ENCODE data around the gene LPCAT1. TPM values are rescaled to one million over a fixed set of nuclear protein-coding genes. Genes with fewer than 3 reads are reported as not detected.

Gene LPCAT1
- total and polyA plus RNA-seq, 2 of the 4 experiments (the other 2 are of a cell fraction): 17.7 to 33.6 TPM

GRCh38 chr5:1461396-1461795, 62.4 kb downstream of the LPCAT1 start:
- no peaks in the 10 kb centered on the region for H3K27me3 ChIP-seq (ENCODE audit: control insufficient read depth, insufficient read depth, low read length)
- peaks cover 13% of the 10 kb centered on the region for H3K9me3 ChIP-seq (ENCODE audit: control insufficient read depth, insufficient read depth, low read length)
- no peak overlapping the region for H4K5ac ChIP-seq (ENCODE audit: low read depth, low read length)
- H4K8ac ChIP-seq (ENCODE audit: low read depth in 2 of 2, low read length in 2 of 2): no peak overlapping the region
- CTCF ChIA-PET: no interaction called here
- H3K9ac ChIP-seq (ENCODE audit: low read depth, low read length): no peak overlapping the region
- H3K9me1 ChIP-seq (ENCODE audit: insufficient read depth, low read length): peaks cover 8% of the 10 kb centered on the region
- no peak overlapping the region for H3K18ac ChIP-seq (ENCODE audit: low read depth, low read length)
- no peak overlapping the region for H3K14ac ChIP-seq (replicated peaks; ENCODE audit: low read depth, low read length)
- H3K23ac ChIP-seq (ENCODE audit: low read depth, low read length): no peak overlapping the region
- peaks cover 15% of the 10 kb centered on the region for H4K20me1 ChIP-seq (ENCODE audit: insufficient read depth, low read length)
- peaks cover 67% of the 10 kb centered on the region for H3K36me3 ChIP-seq (ENCODE audit: control insufficient read depth, insufficient read depth, low read length)
- no peak overlapping the region for H2BK5ac ChIP-seq (ENCODE audit: low read depth, low read length, poor library complexity, severe bottlenecking)
- POLR2A ChIA-PET (ENCODE audit: unreplicated experiment): no interaction called here
- no TSS peak for BruUV-seq (replicated peaks)
- H4K91ac ChIP-seq (ENCODE audit: insufficient read depth, low read depth, low read length): no peak overlapping the region
- no peak overlapping the region for H3K27ac ChIP-seq (ENCODE audit: insufficient read depth, low read length)
- dilution Hi-C loops (cut with HindIII; ENCODE audit: low sequenced_read_pairs, unreplicated experiment): no loop called here
- no peak overlapping the region for H2BK20ac ChIP-seq (ENCODE audit: low read depth, low read length)
- H3K4me1 ChIP-seq (ENCODE audit: control insufficient read depth, insufficient read depth, low read length): no peaks in the 10 kb centered on the region
- no peak for TF ChIP-seq SMC3 (IDR thresholded peaks at IDR 0.05; ENCODE audit: low read depth, low read length)
- no peak for TF ChIP-seq POLR2A (IDR thresholded peaks at IDR 0.05; ENCODE audit: low read depth, low read length)
- TF ChIP-seq, protein P1, sequence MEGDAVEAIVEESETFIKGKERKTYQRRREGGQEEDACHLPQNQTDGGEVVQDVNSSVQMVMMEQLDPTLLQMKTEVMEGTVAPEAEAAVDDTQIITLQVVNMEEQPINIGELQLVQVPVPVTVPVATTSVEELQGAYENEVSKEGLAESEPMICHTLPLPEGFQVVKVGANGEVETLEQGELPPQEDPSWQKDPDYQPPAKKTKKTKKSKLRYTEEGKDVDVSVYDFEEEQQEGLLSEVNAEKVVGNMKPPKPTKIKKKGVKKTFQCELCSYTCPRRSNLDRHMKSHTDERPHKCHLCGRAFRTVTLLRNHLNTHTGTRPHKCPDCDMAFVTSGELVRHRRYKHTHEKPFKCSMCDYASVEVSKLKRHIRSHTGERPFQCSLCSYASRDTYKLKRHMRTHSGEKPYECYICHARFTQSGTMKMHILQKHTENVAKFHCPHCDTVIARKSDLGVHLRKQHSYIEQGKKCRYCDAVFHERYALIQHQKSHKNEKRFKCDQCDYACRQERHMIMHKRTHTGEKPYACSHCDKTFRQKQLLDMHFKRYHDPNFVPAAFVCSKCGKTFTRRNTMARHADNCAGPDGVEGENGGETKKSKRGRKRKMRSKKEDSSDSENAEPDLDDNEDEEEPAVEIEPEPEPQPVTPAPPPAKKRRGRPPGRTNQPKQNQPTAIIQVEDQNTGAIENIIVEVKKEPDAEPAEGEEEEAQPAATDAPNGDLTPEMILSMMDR (conservative IDR thresholded peaks at IDR 0.05; ENCODE audit: low read depth, low read length): no peak
- no peak for TF ChIP-seq USF2 (IDR thresholded peaks at IDR 0.05; ENCODE audit: low read depth, low read length)
- no peak for TF ChIP-seq CHD1 (IDR thresholded peaks at IDR 0.05; ENCODE audit: low read depth, low read length)
- no peak for TF ChIP-seq MAZ (IDR thresholded peaks at IDR 0.05; ENCODE audit: borderline replicate concordance, low read depth, low read length)
- TF ChIP-seq RCOR1 (IDR thresholded peaks at IDR 0.05; ENCODE audit: insufficient replicate concordance, low read length): no peak
- TF ChIP-seq BHLHE40 (IDR thresholded peaks at IDR 0.05; ENCODE audit: low read depth, low read length): no peak
- no peak for TF ChIP-seq NFE2L2 (IDR thresholded peaks at IDR 0.05; ENCODE audit: low read depth, low read length)
- no peak for TF ChIP-seq MXI1 (IDR thresholded peaks at IDR 0.05; ENCODE audit: borderline replicate concordance, low read depth, low read length)
- no peak for TF ChIP-seq FOS (IDR thresholded peaks at IDR 0.05; ENCODE audit: low read depth, low read length)
- 90% methylated on average over 2 of the region's 10 CpGs; no CpG with 5 or more reads in 1 of the 2 experiments for WGBS, 2 experiments (ENCODE audit: extremely low coverage in 2 of 2, insufficient read length in 1 of 2)
- no peak overlapping the region for H2BK15ac ChIP-seq (ENCODE audit: low read depth, low read length)
- H3K79me1 ChIP-seq (ENCODE audit: low read depth in 1 of 2, low read length in 2 of 2): peaks cover 4 to 10% of the 10 kb centered on the region in 2 experiments; a peak in 1 of 4 replicates
- no peak overlapping the region for H3K4me3 ChIP-seq (ENCODE audit: insufficient read depth, low read depth, low read length)
- H2AK5ac ChIP-seq (ENCODE audit: low read depth, low read length): no peak overlapping the region
- DNase-seq: no peak
- no peak overlapping the region for H2AFZ ChIP-seq (replicated peaks; ENCODE audit: low read length, poor library complexity)
- no peak overlapping the region for H3K4me2 ChIP-seq (ENCODE audit: low read depth, low read length)
- intact Hi-C loops (cut with micrococcal nuclease): no loop called here
- no peak overlapping the region for H2BK120ac ChIP-seq (ENCODE audit: low read depth, low read length)
- H2AK9ac ChIP-seq (replicated peaks; ENCODE audit: low read depth, low read length, poor library complexity): no peak overlapping the region
- no peak overlapping the region for H3K4ac ChIP-seq (ENCODE audit: low read depth, low read length)
- H3K56ac ChIP-seq (ENCODE audit: extremely low read depth, insufficient read depth, low read length): no peak overlapping the region
- in situ Hi-C loops (cut with MboI; ENCODE audit: low sequenced_read_pairs): no loop called here
- ATAC-seq (ENCODE audit: low read depth): no peak

All from IMR-90 (cell line).